Breast epithelium (tissue), 4 donors: ENCODE data around the gene SPINDOC. TPM values are rescaled to one million over a fixed set of nuclear protein-coding genes. Genes with fewer than 3 reads are reported as not detected.
"Not testable (repeated sequence)": the region's sequence is repeated elsewhere in the genome, so short reads cannot be mapped to it uniquely, and the experiment has no call there.

Experiments used
- DNase-seq, 2 donors: peaks; one replicate each; pipeline ENCODE4 v3.0.0-alpha.2; 2019; ENCODE audit warnings: low spot score in 2 of 2
- H3K27ac ChIP-seq, 2 donors: fragments of 200-600 bp; sonication (generic) in 1 of 2; one replicate each; pipeline ENCODE4 v1.5.1; 2016 to 2019; ENCODE audit warnings: mild to moderate bottlenecking in 1 of 2
- H3K27me3 ChIP-seq, 2 donors: fragments of 200-600 bp; sonication (generic) in 1 of 2; one replicate each; pipeline versions ENCODE4 v1.5.1 to v1.6.0; 2017 to 2019; ENCODE audit warnings: control low read depth in 1 of 2, mild to moderate bottlenecking in 1 of 2
- H3K36me3 ChIP-seq: fragments of 200-600 bp; one replicate; pipeline ENCODE4 v1.5.1; 2019
- H3K4me1 ChIP-seq, 2 donors: fragments of 200-600 bp; sonication (generic); one replicate each; pipeline ENCODE4 v1.5.1; 2016 to 2019; ENCODE audit warnings: control low read depth in 1 of 2
- H3K4me3 ChIP-seq, 3 donors: fragments of 200-600 bp; sonication (generic); 1 replicate in 2 of 3; 2 replicates in 1 of 3; pipeline ENCODE4 v1.5.1; 2016 to 2019; ENCODE audit warnings: mild to moderate bottlenecking in 3 of 3, moderate library complexity in 2 of 3
- H3K9me3 ChIP-seq, 2 donors: fragments of 200-600 bp; sonication (generic) in 1 of 2; one replicate each; pipeline ENCODE4 v1.5.1; 2016 to 2019; ENCODE audit warnings: control low read depth in 1 of 2
- POLR2A ChIP-seq: fragments of 450-650 bp; IDR thresholded peaks from one replicate; pipeline ENCODE4 v1.6.1; 2016; ENCODE audit warnings: antibody characterized with exemption, mild to moderate bottlenecking, moderate library complexity
- POLR2AphosphoS5 ChIP-seq, 3 donors: sonication (generic); formaldehyde crosslinking; IDR thresholded peaks; one replicate each; pipeline ENCODE4 v1.6.1; 2017; ENCODE audit warnings: antibody characterized with exemption in 3 of 3
- intact Hi-C: fragments of 100-400 bp; cut with DNase I; formaldehyde crosslinking; loops from one replicate; pipeline ENCODE4 v1.15.1; 2023; ENCODE audit warnings: low total_unique reads
- total RNA-seq, 3 donors: library from RNA; depleted of rRNA; stranded (reverse); fragments of >200 nt; gene quantifications; one replicate each; pipeline ENCODE4 v1.1.0, GENCODE V29; 2016
- TF ChIP-seq, protein P1 (sequence below), 3 donors: fragments of 450-650 bp; IDR thresholded peaks; one replicate each; pipeline ENCODE4 v1.5.1; 2016 to 2017; ENCODE audit warnings: antibody characterized with exemption in 3 of 3, mild to moderate bottlenecking in 3 of 3, moderate library complexity in 3 of 3

The SPINDOC gene
- total RNA-seq, 3 donors from 2014 or later, result 4.8 to 13.8 (median 12.1) TPM

DNA sequence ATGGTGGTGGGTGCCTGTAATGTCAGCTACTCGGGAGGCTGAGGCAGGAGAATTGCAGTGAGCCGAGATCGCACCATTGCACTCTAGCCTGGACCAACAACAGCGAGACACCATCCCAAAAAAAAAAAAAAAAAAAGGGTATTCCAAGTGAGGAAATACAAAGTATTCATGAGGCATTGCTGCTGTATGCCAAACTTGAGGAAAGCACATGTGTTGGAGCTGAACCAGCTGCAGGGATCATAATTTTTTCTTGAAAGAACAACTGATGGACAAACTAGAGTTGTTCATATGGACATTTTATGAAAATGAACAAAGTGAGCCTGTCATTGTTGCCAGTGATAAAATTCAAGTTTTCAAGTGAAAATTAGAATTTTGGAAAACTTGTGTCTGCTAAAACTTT lies 41.4 kb downstream of the SPINDOC start:
- intact Hi-C loops, result no loop called here
- H3K4me1 ChIP-seq, result peaks cover 0 to 4% of the 10 kb centered on the region in 2 donors

DNA sequence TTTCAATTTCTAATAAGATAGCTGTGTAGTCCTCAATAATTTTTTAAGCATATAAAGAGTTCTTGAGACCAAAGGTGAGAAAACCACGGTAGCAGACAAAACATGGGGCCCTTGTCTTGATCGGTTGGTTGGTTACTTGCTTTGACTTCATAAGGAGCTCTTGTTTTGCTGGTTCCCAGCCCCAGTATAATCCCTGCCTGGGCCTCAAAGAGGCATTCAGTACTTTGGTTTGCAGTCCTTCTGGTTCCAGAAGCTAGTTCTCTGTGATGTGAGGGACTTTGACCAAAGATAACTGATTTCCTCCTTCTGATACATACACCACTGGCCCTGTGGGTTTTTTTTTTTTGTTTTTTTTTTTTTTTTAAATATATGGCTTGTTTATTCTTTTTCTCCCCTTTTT lies 42.7 kb downstream of the SPINDOC start:
- Histone ChIP-seq H3K9me3 (no peaks in the 10 kb centered on the region), H3K36me3 (no peaks in the 10 kb centered on the region), H3K4me1 (no peaks in the 10 kb centered on the region), H3K27me3 (no peaks in the 10 kb centered on the region), H3K27ac (no peak overlapping the region), H3K4me3 (no peak overlapping the region)
- DNase-seq, result no peak
- TF ChIP-seq POLR2A, result no peak
- intact Hi-C loops, result no loop called here

More for the DNA sequence above, 41.4 kb downstream of the SPINDOC start:
- Histone ChIP-seq H3K27me3 (no peaks in the 10 kb centered on the region), H3K36me3 (no peaks in the 10 kb centered on the region), H3K27ac (no peak overlapping the region), H3K4me3 (no peak overlapping the region), H3K9me3 (no peaks in the 10 kb centered on the region)
- TF ChIP-seq POLR2A (no peak), POLR2AphosphoS5 (IDR thresholded peaks at IDR 0.05) (no peak)
- TF ChIP-seq, protein P1, sequence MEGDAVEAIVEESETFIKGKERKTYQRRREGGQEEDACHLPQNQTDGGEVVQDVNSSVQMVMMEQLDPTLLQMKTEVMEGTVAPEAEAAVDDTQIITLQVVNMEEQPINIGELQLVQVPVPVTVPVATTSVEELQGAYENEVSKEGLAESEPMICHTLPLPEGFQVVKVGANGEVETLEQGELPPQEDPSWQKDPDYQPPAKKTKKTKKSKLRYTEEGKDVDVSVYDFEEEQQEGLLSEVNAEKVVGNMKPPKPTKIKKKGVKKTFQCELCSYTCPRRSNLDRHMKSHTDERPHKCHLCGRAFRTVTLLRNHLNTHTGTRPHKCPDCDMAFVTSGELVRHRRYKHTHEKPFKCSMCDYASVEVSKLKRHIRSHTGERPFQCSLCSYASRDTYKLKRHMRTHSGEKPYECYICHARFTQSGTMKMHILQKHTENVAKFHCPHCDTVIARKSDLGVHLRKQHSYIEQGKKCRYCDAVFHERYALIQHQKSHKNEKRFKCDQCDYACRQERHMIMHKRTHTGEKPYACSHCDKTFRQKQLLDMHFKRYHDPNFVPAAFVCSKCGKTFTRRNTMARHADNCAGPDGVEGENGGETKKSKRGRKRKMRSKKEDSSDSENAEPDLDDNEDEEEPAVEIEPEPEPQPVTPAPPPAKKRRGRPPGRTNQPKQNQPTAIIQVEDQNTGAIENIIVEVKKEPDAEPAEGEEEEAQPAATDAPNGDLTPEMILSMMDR (IDR thresholded peaks at IDR 0.05), result no peak
- no peak for DNase-seq

DNA sequence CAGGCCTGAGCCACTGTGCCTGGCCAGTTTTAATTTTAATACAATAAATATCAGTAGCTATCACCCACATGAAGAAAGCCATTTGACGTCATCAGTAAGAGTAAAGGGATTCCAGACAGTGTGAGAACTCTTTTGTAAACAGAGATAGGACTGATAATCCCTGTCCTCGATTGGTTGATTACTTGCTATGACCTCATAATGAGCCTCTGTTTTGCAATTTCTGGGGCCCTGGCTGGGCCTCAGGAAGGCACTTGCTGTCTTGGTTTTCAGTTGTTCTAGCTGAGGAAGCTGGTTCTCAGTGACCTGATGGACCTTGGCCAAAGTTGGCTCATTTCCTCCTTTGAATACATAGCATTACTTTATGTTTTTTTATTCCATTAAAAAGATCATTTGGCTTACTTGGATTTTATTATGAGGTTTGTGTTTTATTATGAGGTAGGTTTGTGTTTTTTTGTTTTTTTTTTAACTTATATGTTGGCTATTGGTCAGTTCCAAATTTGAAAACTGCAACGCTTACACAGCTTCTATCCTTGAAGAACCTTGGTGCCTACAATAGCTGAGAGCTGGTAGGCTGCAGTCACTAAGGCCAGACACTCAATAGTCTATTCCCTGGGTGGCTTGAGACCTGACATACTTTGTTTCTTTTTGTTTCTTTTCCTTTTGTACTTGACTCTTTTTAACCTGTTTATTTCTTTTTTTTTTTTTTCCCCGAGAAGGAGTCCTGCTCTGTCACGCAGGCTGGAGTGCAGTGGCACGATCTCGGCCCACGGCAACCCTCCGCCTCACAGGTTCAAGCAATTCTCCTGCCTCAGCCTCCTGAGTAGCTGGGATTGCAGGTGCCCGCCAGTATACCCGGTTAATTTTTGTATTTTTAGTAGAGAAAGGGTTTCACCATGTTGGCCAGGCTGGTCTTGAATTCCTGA lies 45.6 kb downstream of the SPINDOC start:
- peak in 1 of 2 donors; percentile 61 for DNase-seq
- H3K36me3 ChIP-seq, result no peaks in the 10 kb centered on the region
- intact Hi-C loops, result no loop called here
- H3K4me1 ChIP-seq, result no peaks in the 10 kb centered on the region
- H3K4me3 ChIP-seq, result no peak overlapping the region
- peak overlapping the region; percentile 83 to 85 for H3K27ac ChIP-seq
- H3K27me3 ChIP-seq, result no peaks in the 10 kb centered on the region
- TF ChIP-seq, protein P1 (IDR thresholded peaks at IDR 0.05), result no peak
- TF ChIP-seq POLR2AphosphoS5 (IDR thresholded peaks at IDR 0.05), result no peak
- TF ChIP-seq POLR2A, result no peak
- no peaks in the 10 kb centered on the region for H3K9me3 ChIP-seq

DNA sequence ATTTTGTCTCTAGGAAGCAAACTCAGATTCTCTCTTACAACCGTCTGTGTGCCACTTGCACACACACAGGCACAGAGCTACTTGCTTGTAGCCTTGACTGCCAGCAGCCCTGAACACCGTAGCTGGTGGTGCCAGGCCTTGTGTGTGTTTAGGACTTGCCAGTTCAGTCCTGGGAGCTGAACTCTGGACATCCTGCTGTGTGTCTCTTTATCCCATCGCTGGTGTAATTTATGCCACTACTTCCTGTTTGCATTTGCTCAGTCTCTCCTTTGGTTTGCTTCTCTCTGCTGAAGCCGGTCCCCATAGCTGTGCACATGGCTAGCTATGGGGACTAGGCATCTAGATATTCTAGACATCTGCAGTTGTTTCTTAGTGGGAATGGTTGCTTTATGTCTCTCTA lies 49.7 kb downstream of the SPINDOC start:
- TF ChIP-seq, protein P1 (IDR thresholded peaks at IDR 0.05), result no peak
- TF ChIP-seq POLR2A, result no peak
- TF ChIP-seq POLR2AphosphoS5 (IDR thresholded peaks at IDR 0.05), result no peak
- Histone ChIP-seq H3K36me3 (no peaks in the 10 kb centered on the region), H3K27me3 (no peaks in the 10 kb centered on the region), H3K4me3 (no peak overlapping the region), H3K9me3 (no peaks in the 10 kb centered on the region), H3K27ac (peak overlapping the region; percentile 72 to 79), H3K4me1 (peaks cover 0 to 2% of the 10 kb centered on the region in 2 donors)
- DNase-seq, result no peak
- intact Hi-C loops, result no loop called here

DNA sequence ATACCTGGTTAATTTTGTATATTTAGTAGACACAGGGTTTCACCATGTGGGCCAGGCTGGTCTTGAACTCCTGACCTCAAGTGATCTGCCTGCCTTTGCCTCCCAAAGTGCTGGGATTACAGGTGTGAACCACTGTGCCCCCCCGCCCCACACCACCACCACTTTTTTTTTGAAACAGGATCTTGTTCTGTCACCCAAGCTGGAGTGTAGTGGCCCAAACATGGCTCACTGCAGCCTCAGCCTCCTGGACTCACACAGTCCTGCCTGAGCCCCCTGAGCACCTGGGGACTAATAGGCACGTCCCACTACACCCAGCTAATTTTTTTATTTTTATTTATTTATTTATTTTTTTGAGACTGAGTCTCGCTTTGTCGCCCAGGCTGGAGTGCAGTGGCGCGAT lies 50.4 kb downstream of the SPINDOC start:
- H3K36me3 ChIP-seq, H3K4me1 ChIP-seq, H3K27me3 ChIP-seq, intact Hi-C loops, H3K9me3 ChIP-seq, DNase-seq, H3K4me3 ChIP-seq: not testable (repeated sequence)
- H3K27ac ChIP-seq, result peak overlapping the region in 1 of 2 donors; percentile 79

DNA sequence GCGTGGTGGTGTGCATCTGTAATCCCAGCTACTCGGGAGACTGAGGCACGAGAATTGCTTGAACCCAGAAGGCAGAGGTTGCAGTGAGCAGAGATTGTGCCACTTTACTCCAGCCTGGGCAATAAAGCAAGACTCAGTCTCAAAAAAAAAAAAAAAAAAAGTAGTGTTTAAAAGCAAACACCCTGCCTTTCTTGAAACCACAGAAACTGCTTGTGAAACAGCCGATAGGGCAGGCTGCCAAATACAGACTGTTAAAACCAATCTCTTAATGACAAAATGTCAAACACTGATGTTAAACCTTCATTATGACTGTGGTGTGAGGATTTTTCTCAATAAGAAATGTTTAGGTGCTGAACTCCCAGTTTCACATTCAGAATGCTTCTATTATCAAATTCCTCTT lies 53.0 kb downstream of the SPINDOC start:
- Histone ChIP-seq H3K4me3 (no peak overlapping the region), H3K27ac (peak overlapping the region; percentile 41 to 74), H3K9me3 (no peaks in the 10 kb centered on the region), H3K4me1 (peaks cover 15 to 32% of the 10 kb centered on the region in 2 donors), H3K36me3 (no peaks in the 10 kb centered on the region), H3K27me3 (no peaks in the 10 kb centered on the region)
- peak in 1 of 2 donors; percentile 51 for DNase-seq
- no peak for TF ChIP-seq POLR2A
- TF ChIP-seq POLR2AphosphoS5 (IDR thresholded peaks at IDR 0.05), result no peak
- TF ChIP-seq, protein P1 (IDR thresholded peaks at IDR 0.05), result no peak
- intact Hi-C loops, result no loop called here
